Activated naive CD4-positive, alpha-beta T cell treated with anti-CD3 and anti-CD28 coated beads, Interleukin-2, amount 10 ng/mL, durations not matched to agents 7 days and 5 days (primary cell): ENCODE measurements around the gene ACHE.

Source experiments
- CTCF ChIA-PET: fragments of 350-600 bp; sonication (Branson Sonifier 250); formaldehyde crosslinking; loops from one replicate; lab custom pipeline; 2021; ENCODE audit warnings: antibody characterized with exemption; lab: Charles Lee
- DNase-seq: peaks from one replicate; pipeline ENCODE4 v3.0.0-alpha.2; 2020
- H3K27ac Mint-ChIP-seq: one replicate; pipeline ENCODE4 v1.8.0; 2021; ENCODE audit warnings: mild to moderate bottlenecking, moderate library complexity, mixed read lengths
- H3K27me3 Mint-ChIP-seq: one replicate; pipeline ENCODE4 v1.8.0; 2021; ENCODE audit warnings: mild to moderate bottlenecking, mixed read lengths
- H3K36me3 Mint-ChIP-seq: one replicate; pipeline ENCODE4 v1.8.0; 2021; ENCODE audit warnings: mixed read lengths
- H3K4me1 Mint-ChIP-seq: one replicate; pipeline ENCODE4 v1.8.0; 2021; ENCODE audit warnings: mixed read lengths
- H3K4me3 Mint-ChIP-seq: one replicate; pipeline ENCODE4 v1.8.0; 2021; ENCODE audit warnings: mild to moderate bottlenecking, moderate library complexity, mixed read lengths
- H3K9me3 Mint-ChIP-seq: one replicate; pipeline ENCODE4 v1.8.0; 2021; ENCODE audit warnings: mixed read lengths

ACHE gene

GRCh38 chr7:100867776-100868485 lies 27.8 kb downstream of the ACHE start:
- Mint-ChIP-seq H3K27ac (peak overlapping the region; percentile 83), H3K4me3 (peak overlapping the region; percentile 88), H3K27me3 (no peaks in the 10 kb centered on the region), H3K36me3 (peaks cover 28% of the 10 kb centered on the region), H3K9me3 (no peaks in the 10 kb centered on the region), H3K4me1 (peaks cover 29% of the 10 kb centered on the region)
- CTCF ChIA-PET, result no interaction called here
- DNase-seq, result no peak

- Mint-ChIP-seq H3K36me3 (peaks cover 30% of the 10 kb centered on the region), H3K4me1 (peaks cover 29% of the 10 kb centered on the region), H3K27me3 (no peaks in the 10 kb centered on the region), H3K4me3 (peak within 1 kb of the TSS; percentile 88), H3K27ac (peak within 1 kb of the TSS; percentile 93), H3K9me3 (no peaks in the 10 kb centered on the region)
- DNase-seq, result peak; percentile 73
- CTCF ChIA-PET, result interaction anchor here (1.1 kb wide), 1 partner anchor 15 kb away, joined by 3 read pairs; the partner anchor contains the start of gene SLC12A9
Measured at GRCh38 chr7:100867040-100867775, 28.5 kb downstream of the ACHE start, which contains the start of gene TRIP6. TSS of gene TRIP6 (plus strand) at chr7:100867387. CDS start at chr7:100867498, 111 bp downstream.

GRCh38 chr7:100866729-100867039 lies 29.0 kb downstream of the ACHE start:
- H3K4me1 Mint-ChIP-seq, result peaks cover 29% of the 10 kb centered on the region
- H3K9me3 Mint-ChIP-seq, result no peaks in the 10 kb centered on the region
- H3K27me3 Mint-ChIP-seq, result no peaks in the 10 kb centered on the region
- H3K4me3 Mint-ChIP-seq, result peak overlapping the region; percentile 88
- H3K36me3 Mint-ChIP-seq, result peaks cover 32% of the 10 kb centered on the region
- no peak for DNase-seq
- CTCF ChIA-PET, result interaction anchor here (1.1 kb wide), 1 partner anchor 15 kb away, joined by 3 read pairs; the partner anchor contains the start of gene SLC12A9
- H3K27ac Mint-ChIP-seq, result peak overlapping the region; percentile 93

GRCh38 chr7:100865938-100866728 lies 29.6 kb downstream of the ACHE start:
- Mint-ChIP-seq H3K9me3 (no peaks in the 10 kb centered on the region), H3K36me3 (peaks cover 28% of the 10 kb centered on the region), H3K4me3 (peak overlapping the region; percentile 88), H3K27ac (peak overlapping the region; percentile 93), H3K4me1 (peaks cover 29% of the 10 kb centered on the region), H3K27me3 (no peaks in the 10 kb centered on the region)
- CTCF ChIA-PET, result interaction anchor here (1.1 kb wide), 1 partner anchor 14 kb away, joined by 3 read pairs; the partner anchor contains the start of gene SLC12A9
- peak; percentile 51 for DNase-seq

- Mint-ChIP-seq H3K4me1 (peaks cover 29% of the 10 kb centered on the region), H3K27ac (no peak overlapping the region), H3K36me3 (peaks cover 34% of the 10 kb centered on the region), H3K4me3 (peak overlapping the region; percentile 26), H3K9me3 (no peaks in the 10 kb centered on the region), H3K27me3 (no peaks in the 10 kb centered on the region)
- DNase-seq, result no peak
- CTCF ChIA-PET, result interaction anchor here (2.1 kb wide), 1 partner anchor 13 kb away, joined by 7 read pairs; the partner anchor contains the start of gene SLC12A9
Measured at GRCh38 chr7:100865372-100865911, 30.2 kb downstream of the ACHE start.

- H3K27me3 Mint-ChIP-seq, result no peaks in the 10 kb centered on the region
- DNase-seq, result no peak
- H3K27ac Mint-ChIP-seq, result no peak overlapping the region
- H3K36me3 Mint-ChIP-seq, result peaks cover 45% of the 10 kb centered on the region
- CTCF ChIA-PET, result interaction anchor here (2.1 kb wide), 1 partner anchor 12 kb away, joined by 7 read pairs; the partner anchor contains the start of gene SLC12A9
- no peaks in the 10 kb centered on the region for H3K9me3 Mint-ChIP-seq
- H3K4me1 Mint-ChIP-seq, result peaks cover 29% of the 10 kb centered on the region
- H3K4me3 Mint-ChIP-seq, result no peak overlapping the region
Measured at GRCh38 chr7:100864263-100864845, 31.3 kb downstream of the ACHE start.

- Mint-ChIP-seq H3K4me3 (no peak overlapping the region), H3K4me1 (peaks cover 27% of the 10 kb centered on the region), H3K9me3 (no peaks in the 10 kb centered on the region), H3K27me3 (no peaks in the 10 kb centered on the region), H3K27ac (no peak overlapping the region), H3K36me3 (peaks cover 50% of the 10 kb centered on the region)
- CTCF ChIA-PET, result interaction anchor here (2.1 kb wide), 1 partner anchor 11 kb away, joined by 7 read pairs; the partner anchor contains the start of gene SLC12A9
- no peak for DNase-seq
Measured at GRCh38 chr7:100863406-100863950, 32.2 kb downstream of the ACHE start.

GRCh38 chr7:100861616-100861985 lies 34.1 kb downstream of the ACHE start:
- Mint-ChIP-seq H3K9me3 (no peaks in the 10 kb centered on the region), H3K4me1 (peaks cover 12% of the 10 kb centered on the region), H3K4me3 (no peak overlapping the region), H3K27me3 (no peaks in the 10 kb centered on the region), H3K36me3 (peaks cover 48% of the 10 kb centered on the region), H3K27ac (no peak overlapping the region)
- DNase-seq, result no peak
- CTCF ChIA-PET, result no interaction called here

GRCh38 chr7:100860702-100861615 lies 34.7 kb downstream of the ACHE start:
- no peak for DNase-seq
- Mint-ChIP-seq H3K27ac (no peak overlapping the region), H3K4me3 (no peak overlapping the region), H3K27me3 (no peaks in the 10 kb centered on the region), H3K4me1 (peaks cover 8% of the 10 kb centered on the region), H3K36me3 (peaks cover 48% of the 10 kb centered on the region), H3K9me3 (no peaks in the 10 kb centered on the region)
- CTCF ChIA-PET, result no interaction called here

GRCh38 chr7:100859856-100860255 lies 35.8 kb downstream of the ACHE start:
- Mint-ChIP-seq H3K27ac (no peak overlapping the region), H3K9me3 (no peaks in the 10 kb centered on the region), H3K36me3 (peaks cover 50% of the 10 kb centered on the region), H3K4me3 (no peak overlapping the region), H3K4me1 (peaks cover 6% of the 10 kb centered on the region), H3K27me3 (no peaks in the 10 kb centered on the region)
- CTCF ChIA-PET, result no interaction called here
- DNase-seq, result no peak

- H3K9me3 Mint-ChIP-seq, result no peaks in the 10 kb centered on the region
- H3K27ac Mint-ChIP-seq, result peak overlapping the region; percentile 24
- no peak for DNase-seq
- CTCF ChIA-PET, result no interaction called here
- H3K36me3 Mint-ChIP-seq, result peaks cover 34% of the 10 kb centered on the region
- peaks cover 16% of the 10 kb centered on the region for H3K4me1 Mint-ChIP-seq
- no peak overlapping the region for H3K4me3 Mint-ChIP-seq
- no peaks in the 10 kb centered on the region for H3K27me3 Mint-ChIP-seq
Measured at GRCh38 chr7:100856871-100857282, 38.8 kb downstream of the ACHE start.

GRCh38 chr7:100855515-100855914 lies 40.2 kb downstream of the ACHE start:
- Mint-ChIP-seq H3K36me3 (peaks cover 27% of the 10 kb centered on the region), H3K27ac (no peak overlapping the region), H3K9me3 (no peaks in the 10 kb centered on the region), H3K27me3 (no peaks in the 10 kb centered on the region), H3K4me1 (peaks cover 20% of the 10 kb centered on the region), H3K4me3 (no peak overlapping the region)
- DNase-seq, result no peak
- CTCF ChIA-PET, result interaction anchor here (1.5 kb wide), 1 partner anchor 150 kb away, joined by 4 read pairs; the partner anchor contains the start of gene POP7
